Measurements from ENCODE around the gene CASR. TPM values are rescaled to one million over a fixed set of nuclear protein-coding genes. Genes with fewer than 3 reads are reported as not detected.

CASR gene
- total and polyA plus RNA-seq, 2 of the 4 experiments (the other 2 are of a cell fraction): not detected

- no peak overlapping the region for H3K27ac ChIP-seq (ENCODE audit: insufficient read depth, low read length)
- no peak overlapping the region for H3K56ac ChIP-seq (ENCODE audit: extremely low read depth, insufficient read depth, low read length)
- intact Hi-C loops (cut with micrococcal nuclease) (no loop called here), in situ Hi-C loops (cut with MboI; ENCODE audit: low sequenced_read_pairs) (loop anchor here (10.0 kb wide), 2 partner anchors 158 to 708 kb away; no protein-coding TSS in a partner anchor), dilution Hi-C loops (cut with HindIII; ENCODE audit: low sequenced_read_pairs, unreplicated experiment) (no loop called here)
- H2BK15ac ChIP-seq (ENCODE audit: low read depth, low read length): no peak overlapping the region
- no peak overlapping the region for H3K4me3 ChIP-seq (ENCODE audit: insufficient read depth, low read depth, low read length)
- H4K5ac ChIP-seq (ENCODE audit: low read depth, low read length): no peak overlapping the region
- WGBS, 2 experiments (ENCODE audit: extremely low coverage in 2 of 2, insufficient read length in 1 of 2): no CpG with 5 or more reads among the region's 2 CpGs
- H3K9ac ChIP-seq (ENCODE audit: low read depth, low read length): no peak overlapping the region
- no peaks in the 10 kb centered on the region for H3K9me3 ChIP-seq (ENCODE audit: control insufficient read depth, insufficient read depth, low read length)
- BruUV-seq (replicated peaks): no TSS peak
- H2BK5ac ChIP-seq (ENCODE audit: low read depth, low read length, poor library complexity, severe bottlenecking): no peak overlapping the region
- no peak overlapping the region for H3K4me2 ChIP-seq (ENCODE audit: low read depth, low read length)
- DNase-seq: no peak
- no peaks in the 10 kb centered on the region for H4K20me1 ChIP-seq (ENCODE audit: insufficient read depth, low read length)
- H2AFZ ChIP-seq (replicated peaks; ENCODE audit: low read length, poor library complexity): no peak overlapping the region
- no peak overlapping the region for H3K23ac ChIP-seq (ENCODE audit: low read depth, low read length)
- no peak overlapping the region for H2AK9ac ChIP-seq (replicated peaks; ENCODE audit: low read depth, low read length, poor library complexity)
- ATAC-seq (ENCODE audit: low read depth): no peak
- no peak overlapping the region for H2BK20ac ChIP-seq (ENCODE audit: low read depth, low read length)
- no peak overlapping the region for H3K18ac ChIP-seq (ENCODE audit: low read depth, low read length)
- no peak overlapping the region for H3K4ac ChIP-seq (ENCODE audit: low read depth, low read length)
- no peak overlapping the region for H2AK5ac ChIP-seq (ENCODE audit: low read depth, low read length)
- peaks cover 22% of the 10 kb centered on the region for H3K27me3 ChIP-seq (ENCODE audit: control insufficient read depth, insufficient read depth, low read length)
- no peaks in the 10 kb centered on the region for H3K9me1 ChIP-seq (ENCODE audit: insufficient read depth, low read length)
- no peak overlapping the region for H3K14ac ChIP-seq (replicated peaks; ENCODE audit: low read depth, low read length)
- TF ChIP-seq RAD21 (IDR thresholded peaks at IDR 0.05; ENCODE audit: low read length) (no peak), RFX5 (IDR thresholded peaks at IDR 0.05; ENCODE audit: low read depth, low read length) (no peak), POLR2A (IDR thresholded peaks at IDR 0.05; ENCODE audit: low read depth, low read length) (no peak), MAFK (IDR thresholded peaks at IDR 0.05; ENCODE audit: low read depth, low read length) (no peak), ELK1 (IDR thresholded peaks at IDR 0.05; ENCODE audit: borderline replicate concordance, low read depth, low read length) (no peak), MAZ (IDR thresholded peaks at IDR 0.05; ENCODE audit: borderline replicate concordance, low read depth, low read length) (no peak), RCOR1 (IDR thresholded peaks at IDR 0.05; ENCODE audit: insufficient replicate concordance, low read length) (no peak), CEBPB (IDR thresholded peaks at IDR 0.05; ENCODE audit: low read depth, low read length) (no peak), CTCF (conservative IDR thresholded peaks at IDR 0.05; ENCODE audit: low read depth, low read length) (no peak), SMC3 (IDR thresholded peaks at IDR 0.05; ENCODE audit: low read depth, low read length) (no peak), CHD1 (IDR thresholded peaks at IDR 0.05; ENCODE audit: low read depth, low read length) (no peak), MXI1 (IDR thresholded peaks at IDR 0.05; ENCODE audit: borderline replicate concordance, low read depth, low read length) (no peak), USF2 (IDR thresholded peaks at IDR 0.05; ENCODE audit: low read depth, low read length) (no peak), FOS (IDR thresholded peaks at IDR 0.05; ENCODE audit: low read depth, low read length) (no peak), BHLHE40 (IDR thresholded peaks at IDR 0.05; ENCODE audit: low read depth, low read length) (no peak), NFE2L2 (IDR thresholded peaks at IDR 0.05; ENCODE audit: low read depth, low read length) (no peak)
- H4K8ac ChIP-seq (ENCODE audit: low read depth in 2 of 2, low read length in 2 of 2): no peak overlapping the region
- ChIA-PET CTCF (interaction anchor here (0.5 to 1.2 kb wide), 2 partner anchors 162 to 710 kb away, joined by 3 to 5 read pairs; no protein-coding TSS in a partner anchor), POLR2A (ENCODE audit: unreplicated experiment) (no interaction called here)
- H3K36me3 ChIP-seq (ENCODE audit: control insufficient read depth, insufficient read depth, low read length): no peaks in the 10 kb centered on the region
- no peaks in the 10 kb centered on the region for H3K79me1 ChIP-seq (ENCODE audit: low read depth in 1 of 2, low read length in 2 of 2)
- H4K91ac ChIP-seq (ENCODE audit: insufficient read depth, low read depth, low read length): no peak overlapping the region
- no peak overlapping the region for H2BK120ac ChIP-seq (ENCODE audit: low read depth, low read length)
- H3K4me1 ChIP-seq (ENCODE audit: control insufficient read depth, insufficient read depth, low read length): no peaks in the 10 kb centered on the region
These were observed 79.6 kb downstream of the CASR start for GRCh38 chr3:122263058-122263457.

All from IMR-90 (cell line).